GM18858 (cell line): Measurements from ENCODE around the gene SLIT3.

Source experiments
- ATAC-seq: cut with Tn5 transposase; IDR thresholded peaks from one replicate; pipeline ENCODE4 v1.9.1; 2021; ENCODE audit not compliant: unreplicated experiment

The SLIT3 gene

GRCh38 chr5:169272111-169272510, 28.8 kb downstream of the SLIT3 start:
- no peak for ATAC-seq

GRCh38 chr5:169270827-169271226, 30.1 kb downstream of the SLIT3 start:
- no peak for ATAC-seq

DNA sequence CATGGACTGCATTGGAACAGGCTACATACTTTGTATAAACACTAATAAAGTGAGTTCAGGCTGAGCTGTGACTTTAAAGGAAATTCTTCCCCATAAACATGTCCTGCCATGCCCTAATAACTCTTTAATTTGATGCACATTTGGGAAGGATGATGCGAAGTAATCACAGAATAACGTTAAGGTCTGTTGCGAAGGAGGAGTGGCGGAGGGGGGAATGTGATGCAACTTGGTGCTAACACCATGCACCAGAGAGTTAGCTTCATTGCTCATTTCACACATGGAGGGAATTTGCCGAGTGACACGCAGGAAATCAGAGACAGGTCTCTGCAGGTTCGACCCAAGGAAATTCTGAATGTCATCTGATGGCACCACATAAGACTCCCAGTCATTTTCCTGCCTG, 32.9 kb downstream of the SLIT3 start:
- ATAC-seq, result no peak

GRCh38 chr5:169265888-169266287, 35.1 kb downstream of the SLIT3 start:
- no peak for ATAC-seq

DNA sequence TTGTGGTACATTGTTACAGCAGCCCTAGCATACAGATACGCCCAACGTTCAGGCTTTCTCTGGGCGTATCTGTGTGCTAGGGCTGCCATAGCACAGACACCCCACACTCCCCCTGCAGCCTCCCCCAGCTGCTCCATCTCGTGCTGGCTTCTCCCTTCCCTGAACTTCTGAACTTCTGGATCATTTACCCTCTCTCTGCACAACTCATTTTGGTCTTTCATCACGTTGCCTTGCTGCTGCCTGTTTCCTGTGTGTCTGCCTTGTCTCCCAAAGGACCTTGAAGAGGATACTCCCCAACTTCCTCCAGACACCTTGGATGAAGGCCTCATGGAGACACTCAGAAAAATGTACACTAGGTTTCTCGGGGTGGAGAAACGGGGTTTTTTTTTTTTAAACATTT, 37.3 kb downstream of the SLIT3 start:
- ATAC-seq, result no peak

- no peak for ATAC-seq
Observed at GRCh38 chr5:169260896-169261569, 39.9 kb downstream of the SLIT3 start.

DNA sequence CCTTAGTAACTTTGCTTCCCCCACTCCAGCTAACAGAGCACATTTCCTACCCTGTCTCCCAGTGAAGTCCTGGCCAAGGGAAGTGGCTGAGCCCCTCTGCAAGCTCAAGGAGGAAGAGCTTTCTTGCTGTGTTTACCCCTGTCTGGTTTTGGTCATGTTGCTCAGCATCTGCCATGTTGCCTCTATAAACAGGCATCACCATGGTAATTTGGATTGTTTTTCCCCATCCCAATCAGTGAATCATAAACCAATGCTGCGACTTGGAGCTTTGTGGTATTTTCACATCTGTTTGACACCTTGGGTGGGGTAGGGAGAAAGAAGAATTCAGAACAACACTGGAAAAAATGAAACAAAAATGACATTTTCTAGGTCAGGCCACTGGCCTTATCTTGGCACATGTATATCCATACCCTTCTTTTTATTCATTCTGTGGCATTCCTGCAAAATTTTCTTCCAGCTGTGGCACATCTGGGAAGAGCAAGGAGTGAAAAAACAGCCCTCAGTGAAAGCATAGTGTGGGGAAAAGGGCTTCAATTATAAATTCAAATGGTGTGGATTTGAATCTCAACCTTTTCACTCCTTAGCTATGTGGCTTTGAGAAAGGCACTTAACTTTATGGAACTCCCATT, 42.5 kb downstream of the SLIT3 start:
- ATAC-seq, result no peak

GRCh38 chr5:169256191-169256590, 44.7 kb downstream of the SLIT3 start:
- ATAC-seq, result no peak

- no peak for ATAC-seq
Observed at GRCh38 chr5:169253071-169253470, 47.9 kb downstream of the SLIT3 start.

GRCh38 chr5:169251333-169252084, 49.4 kb downstream of the SLIT3 start:
- no peak for ATAC-seq

DNA sequence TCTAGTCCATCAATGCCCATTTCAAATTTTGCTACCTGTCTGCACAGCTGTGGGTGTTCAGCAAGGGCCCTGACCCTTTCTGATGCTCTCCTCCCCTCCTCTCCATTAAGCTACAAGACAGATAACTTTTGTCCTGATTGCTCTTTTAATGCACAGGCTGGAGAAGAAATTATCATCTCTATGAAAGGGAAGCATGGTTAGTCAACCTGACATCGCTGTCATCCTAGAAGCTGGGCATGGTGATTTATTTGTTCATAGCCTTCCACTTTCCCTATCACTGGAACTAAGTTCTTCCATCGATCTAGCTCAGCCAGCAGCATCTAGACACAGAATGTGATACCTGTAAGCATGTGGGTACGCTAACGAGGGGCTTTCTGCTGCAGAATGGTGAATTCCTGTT, 50.1 kb downstream of the SLIT3 start:
- ATAC-seq, result no peak

GRCh38 chr5:169248996-169249395, 51.9 kb downstream of the SLIT3 start:
- ATAC-seq, result no peak

GRCh38 chr5:169248550-169248949, 52.4 kb downstream of the SLIT3 start:
- ATAC-seq, result no peak

DNA sequence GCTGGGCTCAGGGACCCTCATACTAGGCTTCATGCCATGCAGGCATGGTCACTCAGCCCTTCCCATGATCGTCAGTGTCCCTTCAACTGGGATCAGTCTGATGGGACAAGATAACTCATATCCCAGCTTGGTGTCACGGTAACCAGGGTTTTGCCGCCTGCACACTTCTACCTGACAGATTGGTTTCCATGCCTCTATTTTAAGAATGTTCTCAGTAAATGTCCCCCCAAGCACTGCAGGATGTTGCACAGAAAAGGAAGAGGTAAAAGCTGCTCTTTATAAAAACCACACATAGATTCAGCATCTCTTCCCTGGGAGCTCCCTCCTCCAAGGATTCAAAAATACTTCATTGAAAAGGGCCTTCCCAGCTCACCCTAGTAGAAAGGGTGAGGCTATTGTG, 56.1 kb downstream of the SLIT3 start:
- ATAC-seq, result no peak

- ATAC-seq, result no peak
Observed at GRCh38 chr5:169243651-169244422, 57.1 kb downstream of the SLIT3 start.

DNA sequence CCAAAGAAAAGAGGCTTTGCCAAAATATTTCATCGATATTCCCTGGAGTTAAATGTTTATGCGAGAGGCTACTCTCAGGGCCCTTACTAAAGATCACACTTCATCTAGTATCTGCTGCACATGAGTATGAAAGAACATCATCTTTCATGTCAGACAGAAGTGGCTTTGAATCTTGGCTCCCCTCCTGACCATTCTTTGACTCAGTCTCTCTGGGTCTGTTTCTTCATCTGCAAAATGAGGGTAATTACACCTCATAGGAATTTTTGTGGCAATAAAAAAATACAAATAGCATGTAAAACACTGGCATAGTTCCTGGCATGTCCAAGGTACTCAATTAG, 58.1 kb downstream of the SLIT3 start:
- ATAC-seq, result no peak

GRCh38 chr5:169242175-169242848, 58.6 kb downstream of the SLIT3 start:
- ATAC-seq, result no peak

DNA sequence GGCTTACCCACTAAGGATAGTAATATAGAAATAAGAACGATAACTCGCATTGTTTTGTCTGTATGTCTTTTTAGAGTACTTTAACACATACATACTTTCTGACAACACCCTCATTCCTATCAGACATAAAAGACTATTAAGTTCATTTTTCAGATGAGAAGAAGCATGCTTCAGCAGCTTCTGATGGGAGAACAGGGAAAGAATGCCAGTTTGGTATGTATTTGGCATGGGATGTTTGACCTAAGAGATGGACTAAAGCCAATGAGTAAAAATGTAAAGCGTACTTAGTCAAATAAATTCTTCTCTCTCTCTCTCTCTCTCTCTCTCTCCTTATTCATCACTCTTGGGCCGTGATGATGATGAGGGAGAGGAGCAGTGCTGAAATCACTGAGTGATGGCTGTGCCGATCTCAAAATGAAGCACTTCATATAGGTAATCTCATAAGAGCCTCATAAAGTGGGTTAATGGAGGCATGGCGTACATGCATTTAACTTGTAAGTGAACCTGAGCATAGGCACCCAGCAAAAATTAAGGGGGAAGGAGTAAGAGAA, 71.5 kb downstream of the SLIT3 start:
- ATAC-seq, result no peak

GRCh38 chr5:169226895-169227294, 74.0 kb downstream of the SLIT3 start:
- ATAC-seq, result no peak

DNA sequence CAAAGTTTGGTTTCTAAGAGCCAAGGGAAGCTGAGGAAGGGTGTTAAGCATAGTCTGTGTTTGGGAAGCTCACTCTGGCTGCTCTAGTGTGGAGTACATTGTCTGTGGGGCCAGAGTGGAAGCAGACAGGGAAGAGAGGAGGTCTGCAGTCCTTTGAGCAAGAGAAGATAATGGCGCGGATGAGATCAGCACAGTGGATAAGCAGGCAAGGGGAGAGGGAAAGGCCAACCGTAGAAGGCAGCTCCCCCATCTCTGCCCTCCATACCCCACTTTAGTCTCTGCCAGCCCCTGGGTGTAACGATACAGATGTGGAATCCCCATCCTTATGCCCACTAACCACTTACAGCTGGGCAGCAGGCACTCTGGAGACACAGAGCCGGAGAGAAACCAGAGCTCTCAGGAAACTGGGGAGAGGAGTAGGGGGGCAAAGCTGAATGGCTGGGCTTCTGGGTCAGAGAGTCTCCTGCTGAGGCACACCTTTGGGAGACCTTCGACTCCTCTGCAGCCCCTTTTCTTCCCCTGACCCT, 75.0 kb downstream of the SLIT3 start:
- ATAC-seq, result no peak

DNA sequence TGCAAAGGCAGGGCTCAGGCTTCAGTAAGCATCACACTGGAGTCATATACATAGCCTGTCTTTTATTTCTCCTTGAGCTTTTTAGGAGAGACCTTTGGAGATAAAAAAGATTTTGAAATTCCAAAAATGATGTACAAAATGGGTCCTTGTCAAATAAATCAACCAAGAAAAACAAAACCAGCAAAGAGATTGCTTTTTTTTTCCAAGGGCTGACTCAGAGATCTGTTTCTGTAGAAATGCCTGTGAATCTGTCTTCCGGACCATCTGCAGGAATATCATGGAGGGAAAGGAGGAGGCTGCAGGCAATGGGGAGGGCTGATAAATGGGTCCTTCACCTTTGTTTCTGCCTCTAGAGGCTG, 77.4 kb downstream of the SLIT3 start:
- no peak for ATAC-seq
